NCI-H345 treated with DMSO at 0.1 percent for 48 hours (cell line): ENCODE measurements around the gene PHTF1.

Experiments
- DNase-seq: peaks from one replicate; lab custom pipeline; 2025; ENCODE audit not compliant: unreplicated experiment; lab: John Stamatoyannopoulos, UW

PHTF1 gene

GRCh38 chr1:113670650-113671049 is 88.6 kb downstream of the PHTF1 start:
- DNase-seq: no peak

GRCh38 chr1:113669988-113670387 is 89.3 kb downstream of the PHTF1 start:
- no peak for DNase-seq

- DNase-seq: no peak
Observed at GRCh38 chr1:113666126-113666525, 93.2 kb downstream of the PHTF1 start.

- DNase-seq: no peak
Observed at GRCh38 chr1:113665071-113665470, 94.2 kb downstream of the PHTF1 start.

- DNase-seq: no peak
Observed at GRCh38 chr1:113663165-113663951, 95.9 kb downstream of the PHTF1 start.

- DNase-seq: no peak
Observed at GRCh38 chr1:113662101-113662500, 97.2 kb downstream of the PHTF1 start.

GRCh38 chr1:113660088-113660487 is 99.2 kb downstream of the PHTF1 start:
- no peak for DNase-seq

- DNase-seq: no peak
Observed at GRCh38 chr1:113659556-113659955, 99.7 kb downstream of the PHTF1 start.

GRCh38 chr1:113659035-113659434 is 100.3 kb downstream of the PHTF1 start:
- no peak for DNase-seq

GRCh38 chr1:113657556-113658063 is 101.7 kb downstream of the PHTF1 start:
- DNase-seq: no peak

GRCh38 chr1:113657126-113657525 is 102.2 kb downstream of the PHTF1 start:
- DNase-seq: no peak

- DNase-seq: no peak
Observed at GRCh38 chr1:113654883-113655282, 104.4 kb downstream of the PHTF1 start.

GRCh38 chr1:113653741-113654140 is 105.5 kb downstream of the PHTF1 start:
- no peak for DNase-seq

- no peak for DNase-seq
Observed at GRCh38 chr1:113652771-113653170, 106.5 kb downstream of the PHTF1 start.

- no peak for DNase-seq
Observed at GRCh38 chr1:113648478-113648877, 110.8 kb downstream of the PHTF1 start.

GRCh38 chr1:113647164-113647563 is 112.1 kb downstream of the PHTF1 start:
- DNase-seq: no peak
